ENCODE data around the gene FUT3. TPM values are rescaled to one million over a fixed set of nuclear protein-coding genes. Genes with fewer than 3 reads are reported as not detected.

FUT3 gene
- total and polyA plus RNA-seq, 8 donors: 3.3 to 13.9 (median 7.9) TPM

DNA sequence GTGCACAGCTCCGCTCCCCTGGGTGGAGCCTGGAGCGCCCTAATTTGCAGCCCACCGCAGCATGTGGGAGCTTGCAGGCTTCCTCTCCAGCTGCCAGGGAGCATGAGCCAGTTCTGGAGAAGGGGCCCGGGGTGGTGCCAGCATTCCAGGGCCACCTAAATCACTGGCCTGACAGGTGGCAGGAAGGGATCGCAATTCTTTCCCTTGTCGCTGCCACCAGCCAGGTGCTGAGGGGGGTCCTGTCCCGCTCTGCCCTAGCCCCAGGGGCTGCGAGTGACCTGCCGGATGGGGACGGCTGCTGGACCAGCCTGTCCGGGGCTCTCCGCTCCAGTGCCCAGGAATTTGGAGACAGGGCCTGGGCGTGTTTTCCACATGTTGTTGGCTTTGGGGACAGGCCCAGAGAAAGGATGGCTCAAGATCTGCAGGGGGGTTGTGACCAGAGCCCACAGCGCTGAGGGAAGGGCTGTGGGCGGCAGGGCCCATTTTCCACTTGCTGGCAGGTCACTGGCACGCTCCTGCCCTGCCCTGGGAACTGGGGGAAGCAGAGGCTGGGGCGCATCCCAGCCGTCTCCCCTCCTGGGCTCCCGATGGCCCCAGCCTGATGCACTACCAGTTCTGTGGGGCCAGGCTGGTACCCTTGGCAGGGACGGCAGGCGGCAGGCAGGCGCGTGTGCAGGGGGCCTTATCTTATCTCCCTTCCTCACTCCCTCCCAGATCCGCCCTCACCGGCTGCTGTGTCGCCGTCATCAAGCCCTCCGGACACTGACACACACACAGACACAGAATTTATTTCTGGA lies 42.9 kb upstream of the FUT3 start:
- DNase-seq: peak in 1 of 6 donors; percentile 65
- peaks cover 0 to 16% (median 12%) of the 10 kb centered on the region in 3 donors for H3K36me3 ChIP-seq
- H3K27me3 ChIP-seq: no peaks in the 10 kb centered on the region
- TF ChIP-seq, protein P1, sequence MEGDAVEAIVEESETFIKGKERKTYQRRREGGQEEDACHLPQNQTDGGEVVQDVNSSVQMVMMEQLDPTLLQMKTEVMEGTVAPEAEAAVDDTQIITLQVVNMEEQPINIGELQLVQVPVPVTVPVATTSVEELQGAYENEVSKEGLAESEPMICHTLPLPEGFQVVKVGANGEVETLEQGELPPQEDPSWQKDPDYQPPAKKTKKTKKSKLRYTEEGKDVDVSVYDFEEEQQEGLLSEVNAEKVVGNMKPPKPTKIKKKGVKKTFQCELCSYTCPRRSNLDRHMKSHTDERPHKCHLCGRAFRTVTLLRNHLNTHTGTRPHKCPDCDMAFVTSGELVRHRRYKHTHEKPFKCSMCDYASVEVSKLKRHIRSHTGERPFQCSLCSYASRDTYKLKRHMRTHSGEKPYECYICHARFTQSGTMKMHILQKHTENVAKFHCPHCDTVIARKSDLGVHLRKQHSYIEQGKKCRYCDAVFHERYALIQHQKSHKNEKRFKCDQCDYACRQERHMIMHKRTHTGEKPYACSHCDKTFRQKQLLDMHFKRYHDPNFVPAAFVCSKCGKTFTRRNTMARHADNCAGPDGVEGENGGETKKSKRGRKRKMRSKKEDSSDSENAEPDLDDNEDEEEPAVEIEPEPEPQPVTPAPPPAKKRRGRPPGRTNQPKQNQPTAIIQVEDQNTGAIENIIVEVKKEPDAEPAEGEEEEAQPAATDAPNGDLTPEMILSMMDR (IDR thresholded peaks at IDR 0.05): no peak
- intact Hi-C loops (cut with DNase I): loop anchor here in 1 of 3 donors (5.0 kb wide), 1 partner anchor 87 kb away; the partner anchor contains the start of gene NRTN
- no peaks in the 10 kb centered on the region for H3K4me1 ChIP-seq
- 72 to 73% methylated on average over 27 to 28 of the region's 28 CpGs for WGBS, 2 donors
- no peak for ATAC-seq
- no peak overlapping the region for H3K4me3 ChIP-seq
- no peaks in the 10 kb centered on the region for H3K9me3 ChIP-seq
- no peak overlapping the region for H3K27ac ChIP-seq
- no peak for FAIRE-seq

DNA sequence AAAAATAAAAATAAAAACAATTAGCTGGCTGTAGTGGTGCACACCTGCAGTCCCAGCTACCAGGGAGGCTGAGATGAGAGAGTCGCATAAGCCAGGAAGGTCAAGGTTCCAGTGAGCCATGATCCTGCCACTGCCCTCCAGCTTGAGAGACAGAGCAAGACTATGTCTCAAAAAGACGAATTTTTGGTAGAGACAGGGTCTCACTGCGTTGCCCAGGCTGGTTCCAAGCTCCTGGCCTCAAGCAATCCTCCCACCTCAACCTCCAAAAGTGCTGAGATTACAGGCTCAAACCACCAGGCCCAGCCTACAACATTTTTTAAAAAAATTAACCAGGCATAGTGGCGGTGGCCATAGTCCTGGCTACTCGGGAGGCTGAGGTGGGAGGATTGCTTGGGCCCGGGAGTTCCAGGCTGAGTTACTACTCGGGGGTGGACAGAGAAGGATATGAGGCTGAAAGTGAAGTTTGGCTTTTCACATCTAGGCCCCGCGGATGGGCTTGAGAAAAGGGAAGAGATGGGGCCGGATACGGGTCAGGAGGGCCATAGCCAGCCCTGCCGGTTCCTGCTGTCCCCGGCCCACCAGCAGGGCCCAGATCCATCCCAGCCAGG lies 42.2 kb upstream of the FUT3 start:
- intact Hi-C loops (cut with DNase I): loop anchor here in 1 of 3 donors (5.0 kb wide), 1 partner anchor 86 kb away; the partner anchor contains the start of gene NRTN
- Histone ChIP-seq H3K27me3 (no peaks in the 10 kb centered on the region), H3K36me3 (peaks cover 0 to 16% (median 12%) of the 10 kb centered on the region in 3 donors), H3K9me3 (no peaks in the 10 kb centered on the region), H3K4me3 (no peak overlapping the region), H3K4me1 (no peaks in the 10 kb centered on the region), H3K27ac (no peak overlapping the region)
- WGBS, 2 donors: 69 to 80% methylated on average over 13 of the region's 13 CpGs
- FAIRE-seq (no peak), DNase-seq (no peak), ATAC-seq (no peak)
- TF ChIP-seq, protein P1 (IDR thresholded peaks at IDR 0.05): no peak

DNA sequence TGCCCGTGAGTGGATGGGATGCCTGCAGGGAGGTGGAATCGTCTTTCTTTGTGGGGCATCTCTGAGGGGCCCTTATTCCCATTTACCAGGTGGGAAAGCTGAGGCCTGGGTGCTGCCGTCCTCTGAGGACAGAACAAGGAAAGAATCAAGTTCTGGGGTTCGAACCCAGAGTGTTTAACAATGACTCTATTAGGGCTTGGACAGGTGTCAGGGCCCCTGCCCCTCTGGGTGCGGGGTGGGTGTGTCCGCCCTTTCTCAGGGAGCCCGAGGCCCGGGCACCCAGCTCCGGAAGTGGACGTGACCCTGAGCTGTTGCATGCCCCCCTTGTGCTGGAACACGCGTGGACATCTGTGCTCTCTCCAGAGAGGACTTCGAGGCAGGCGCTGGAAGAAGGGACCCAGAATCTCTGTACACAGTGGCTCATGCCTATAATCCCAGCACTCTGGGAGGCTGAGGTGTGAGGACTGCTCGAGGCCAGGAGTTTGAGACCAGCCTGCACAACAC lies 41.6 kb upstream of the FUT3 start:
- no peak for FAIRE-seq
- Histone ChIP-seq H3K36me3 (peaks cover 0 to 16% (median 12%) of the 10 kb centered on the region in 3 donors), H3K27me3 (no peaks in the 10 kb centered on the region), H3K4me3 (no peak overlapping the region), H3K4me1 (no peaks in the 10 kb centered on the region), H3K27ac (no peak overlapping the region), H3K9me3 (no peaks in the 10 kb centered on the region)
- whole genome bisulfite sequencing, 2 donors: 35 to 43% methylated on average over 15 of the region's 15 CpGs
- intact Hi-C loops (cut with DNase I): loop anchor here in 1 of 3 donors (5.0 kb wide), 1 partner anchor 86 kb away; the partner anchor contains the start of gene NRTN
- no peak for DNase-seq
- TF ChIP-seq, protein P1 (IDR thresholded peaks at IDR 0.05): no peak
- peak in 2 of 4 donors; percentile 3 to 5 for ATAC-seq

DNA sequence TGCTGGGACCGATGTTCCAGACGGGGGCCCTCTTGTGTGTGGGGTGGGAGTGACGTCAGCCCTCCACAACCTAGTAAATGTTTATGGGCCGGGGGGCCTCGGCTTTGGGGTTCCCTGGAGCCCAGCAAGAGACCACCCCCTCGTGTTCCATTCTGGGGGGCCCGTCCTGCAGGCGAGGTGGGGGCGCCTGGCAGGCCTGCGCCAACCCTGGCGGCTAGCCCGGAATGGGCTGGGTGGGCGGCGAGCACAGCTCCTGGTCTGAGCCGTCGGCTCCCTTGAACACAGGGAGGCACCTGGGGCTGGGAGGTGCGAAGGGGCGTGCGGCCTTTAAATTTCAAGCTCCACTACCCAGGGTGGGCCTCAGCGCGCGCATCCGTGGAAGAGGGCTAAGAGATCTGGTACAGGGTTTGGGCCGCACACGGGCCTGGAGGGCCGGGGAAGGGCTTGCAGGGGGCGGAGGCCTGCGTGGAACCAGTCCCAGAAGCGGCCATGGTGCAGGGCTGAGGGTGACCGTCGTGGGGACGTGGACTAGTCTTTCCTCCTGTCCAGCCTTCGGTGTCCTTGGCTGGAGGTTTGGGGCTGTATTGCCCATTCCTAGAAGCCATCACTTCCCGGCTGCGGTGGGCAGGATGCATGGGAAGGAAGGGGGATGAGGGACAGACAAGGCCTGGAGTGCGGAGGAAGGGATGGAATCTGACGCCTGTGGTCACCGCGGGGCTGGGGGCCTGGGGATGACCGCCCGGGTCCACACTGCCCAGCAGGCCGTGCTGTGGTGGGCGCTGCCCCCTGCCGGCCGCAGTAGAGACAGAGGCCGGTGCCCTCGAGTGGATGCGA lies 40.9 kb upstream of the FUT3 start:
- DNase-seq: peak in 3 of 6 donors; percentile 46 to 73 (median 48)
- Histone ChIP-seq H3K4me1 (no peaks in the 10 kb centered on the region), H3K27me3 (no peaks in the 10 kb centered on the region), H3K36me3 (peaks cover 0 to 16% (median 12%) of the 10 kb centered on the region in 3 donors), H3K4me3 (no peak overlapping the region), H3K27ac (no peak overlapping the region), H3K9me3 (no peaks in the 10 kb centered on the region)
- peak; percentile 57 to 92 (median 80) for ATAC-seq
- WGBS, 2 donors: 6 to 9% methylated on average over 48 of the region's 48 CpGs
- intact Hi-C loops (cut with DNase I): loop anchor here in 1 of 3 donors (5.0 kb wide), 1 partner anchor 85 kb away; the partner anchor contains the start of gene NRTN
- TF ChIP-seq, protein P1 (IDR thresholded peaks at IDR 0.05): peak; percentile 38 to 68 (median 55)
- FAIRE-seq: no peak
